Measurements from ENCODE around the gene CSNK1G1.
"Not testable (repeated sequence)": the region's sequence is repeated elsewhere in the genome, so short reads cannot be mapped to it uniquely, and the experiment has no call there.

CSNK1G1 gene

DNA sequence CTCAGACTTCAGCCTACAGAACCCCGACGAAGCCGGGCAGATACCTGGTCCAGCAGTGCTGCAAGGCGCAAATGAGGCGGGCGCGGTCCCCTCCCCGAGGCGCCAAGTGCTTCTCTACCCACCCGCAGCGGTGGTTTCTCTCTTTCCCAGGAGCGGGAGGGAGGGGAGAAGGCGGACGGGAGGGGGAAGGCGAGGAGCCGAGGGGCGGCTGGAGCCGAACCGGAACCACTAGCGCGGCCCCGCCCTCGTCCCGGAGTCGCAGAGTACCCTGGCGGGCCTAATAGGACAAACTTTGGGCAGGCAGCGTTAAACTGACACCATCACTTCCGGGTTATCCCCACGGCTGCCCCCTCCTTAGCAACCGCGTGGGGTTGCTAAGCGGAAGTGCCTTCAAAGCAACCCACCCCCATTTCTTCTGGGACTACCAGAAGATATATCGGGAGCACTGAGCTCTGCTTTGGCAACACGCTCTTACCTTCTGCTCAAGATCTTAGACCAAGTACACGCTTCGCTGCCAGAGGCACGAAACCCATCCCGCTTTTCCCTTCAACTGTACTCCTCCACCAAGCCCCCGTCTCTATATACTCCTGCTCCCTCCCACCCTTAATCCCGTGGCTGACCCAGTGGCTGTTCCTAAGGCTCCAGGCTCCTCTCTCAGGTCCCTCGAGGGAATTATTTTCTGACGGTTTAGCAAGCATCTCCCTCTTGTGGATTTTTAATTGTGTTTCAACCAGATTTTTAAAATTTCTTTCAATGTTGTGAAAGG is at the start of gene CSNK1G1:
TSS of gene CSNK1G1 (minus strand) at position 230 of the 766 bp plus-strand sequence. CDS start 55,674 bp downstream, outside the sequence.
- TF ChIP-seq, protein P1, sequence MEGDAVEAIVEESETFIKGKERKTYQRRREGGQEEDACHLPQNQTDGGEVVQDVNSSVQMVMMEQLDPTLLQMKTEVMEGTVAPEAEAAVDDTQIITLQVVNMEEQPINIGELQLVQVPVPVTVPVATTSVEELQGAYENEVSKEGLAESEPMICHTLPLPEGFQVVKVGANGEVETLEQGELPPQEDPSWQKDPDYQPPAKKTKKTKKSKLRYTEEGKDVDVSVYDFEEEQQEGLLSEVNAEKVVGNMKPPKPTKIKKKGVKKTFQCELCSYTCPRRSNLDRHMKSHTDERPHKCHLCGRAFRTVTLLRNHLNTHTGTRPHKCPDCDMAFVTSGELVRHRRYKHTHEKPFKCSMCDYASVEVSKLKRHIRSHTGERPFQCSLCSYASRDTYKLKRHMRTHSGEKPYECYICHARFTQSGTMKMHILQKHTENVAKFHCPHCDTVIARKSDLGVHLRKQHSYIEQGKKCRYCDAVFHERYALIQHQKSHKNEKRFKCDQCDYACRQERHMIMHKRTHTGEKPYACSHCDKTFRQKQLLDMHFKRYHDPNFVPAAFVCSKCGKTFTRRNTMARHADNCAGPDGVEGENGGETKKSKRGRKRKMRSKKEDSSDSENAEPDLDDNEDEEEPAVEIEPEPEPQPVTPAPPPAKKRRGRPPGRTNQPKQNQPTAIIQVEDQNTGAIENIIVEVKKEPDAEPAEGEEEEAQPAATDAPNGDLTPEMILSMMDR (IDR thresholded peaks at IDR 0.05): no peak
- peak within 1 kb of the TSS; percentile 96 for H3K4me3 ChIP-seq
- peak; percentile 96 for DNase-seq (ENCODE audit: low spot score)
- peak within 1 kb of the TSS; percentile 32 to 87 for H3K27ac ChIP-seq

DNA sequence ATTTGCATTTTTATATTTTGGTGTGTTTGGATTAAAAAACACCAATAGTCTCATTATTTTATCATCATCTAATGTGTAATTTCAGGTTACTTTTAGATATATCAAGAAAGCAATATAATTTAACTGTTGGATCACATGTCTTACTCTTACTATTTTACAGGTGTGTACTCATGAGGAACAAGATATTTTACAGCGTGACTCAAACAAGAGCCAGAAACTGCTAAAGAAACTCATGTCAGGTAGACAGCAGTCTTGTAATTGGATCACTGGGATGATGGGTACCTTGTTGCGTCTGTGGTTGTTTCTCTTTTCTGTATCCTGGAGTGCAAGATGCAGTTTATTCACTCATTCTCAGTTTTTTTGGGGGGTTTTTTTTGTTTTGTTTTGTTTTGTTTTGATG is 44.6 kb upstream of the CSNK1G1 start:
- DNase-seq (ENCODE audit: low spot score): no peak
- H3K4me3 ChIP-seq: no peak overlapping the region
- TF ChIP-seq, protein P1 (IDR thresholded peaks at IDR 0.05): no peak
- H3K27ac ChIP-seq: no peak overlapping the region

GRCh38 chr15:64398575-64398974 is 42.6 kb upstream of the CSNK1G1 start:
- DNase-seq (ENCODE audit: low spot score): no peak

GRCh38 chr15:64396789-64397188 is 40.8 kb upstream of the CSNK1G1 start:
- TF ChIP-seq, protein P1 (IDR thresholded peaks at IDR 0.05): no peak
- Histone ChIP-seq H3K27ac (no peak overlapping the region), H3K4me3 (no peak overlapping the region)
- no peak for DNase-seq (ENCODE audit: low spot score)

More at GRCh38 chr15:64398575-64398974, 42.6 kb upstream of the CSNK1G1 start:
- Histone ChIP-seq H3K4me3 (no peak overlapping the region), H3K27ac (no peak overlapping the region)
- TF ChIP-seq, protein P1 (IDR thresholded peaks at IDR 0.05): no peak

GRCh38 chr15:64392471-64392870 is 36.5 kb upstream of the CSNK1G1 start:
- not testable (repeated sequence) for H3K4me3 ChIP-seq; DNase-seq (ENCODE audit: low spot score); H3K27ac ChIP-seq

- TF ChIP-seq, protein P1 (IDR thresholded peaks at IDR 0.05): no peak
- Histone ChIP-seq H3K4me3 (peak overlapping the region; percentile 93), H3K27ac (no peak overlapping the region)
- DNase-seq (ENCODE audit: low spot score): no peak
Observed at GRCh38 chr15:64389036-64389435, 33.1 kb upstream of the CSNK1G1 start.

DNA sequence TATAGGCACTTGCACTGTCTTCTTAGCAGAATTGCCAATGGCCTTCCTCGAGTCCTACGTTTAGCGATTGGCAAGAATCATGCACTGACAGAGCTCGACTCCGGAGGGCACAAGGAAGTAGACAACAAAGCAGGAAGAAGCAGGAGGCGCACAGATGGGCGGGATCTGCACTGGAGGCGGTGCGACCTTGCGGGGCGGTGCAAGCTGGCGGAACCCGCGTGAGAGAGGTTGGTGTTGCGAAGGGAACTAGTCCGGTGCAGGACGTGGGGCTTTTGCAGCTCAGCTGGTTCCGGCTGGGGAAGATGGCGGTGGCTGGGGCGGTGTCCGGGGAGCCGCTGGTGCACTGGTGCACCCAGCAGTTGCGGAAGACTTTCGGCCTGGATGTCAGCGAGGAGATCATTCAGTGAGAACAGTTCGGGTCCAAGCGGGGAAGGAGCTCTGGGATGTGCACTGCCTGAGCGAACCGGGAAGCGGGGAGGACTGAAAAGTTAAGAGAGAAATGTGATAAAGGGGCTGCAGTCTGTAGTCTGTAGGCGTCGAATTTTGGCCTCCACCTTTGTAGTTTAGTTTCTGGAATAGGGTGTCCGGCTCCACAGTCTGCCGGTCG is 31.7 kb upstream of the CSNK1G1 start, which contains the start of gene TRIP4:
TSS of gene TRIP4 (plus strand) at position 275 of the 607 bp plus-strand sequence. CDS start at position 303, 28 bp downstream.
- H3K4me3 ChIP-seq: peak within 1 kb of the TSS; percentile 93
- H3K27ac ChIP-seq: peak within 1 kb of the TSS; percentile 19 to 84
- TF ChIP-seq, protein P1 (IDR thresholded peaks at IDR 0.05): no peak
- peak; percentile 95 for DNase-seq (ENCODE audit: low spot score)

Data from coronary artery (tissue), 2 donors.